WTC11 (cell line): Measurements from ENCODE around the gene GPD1L. TPM values are rescaled to one million over a fixed set of nuclear protein-coding genes. Genes with fewer than 3 reads are reported as not detected.

Experiments
- ATAC-seq: fragments of 200-7000 bp; cut with Tn5 transposase; 2 replicates; pipeline ENCODE4 v1.10.0; 2021; ENCODE audit warnings: mild to moderate bottlenecking, moderate library complexity
- CTCF ChIA-PET: fragments of 300-600 bp; sonication (Branson Sonifier 250); formaldehyde crosslinking; loops from one replicate; lab custom pipeline; 2021; ENCODE audit warnings: antibody characterized with exemption; lab: Charles Lee
- POLR2A ChIA-PET: fragments of 350-600 bp; sonication (Branson Sonifier 250); formaldehyde crosslinking; loops from one replicate; lab custom pipeline; 2021; ENCODE audit warnings: antibody characterized with exemption; lab: Charles Lee
- DNase-seq: peaks from one replicate; pipeline ENCODE4 v3.0.0; 2021; ENCODE audit warnings: low spot score
- H3K27ac Mint-ChIP-seq: 2 replicates; pipeline ENCODE4 v1.8.0; 2021; ENCODE audit warnings: mixed read lengths
- H3K27me3 Mint-ChIP-seq: 2 replicates; pipeline ENCODE4 v1.8.0; 2021; ENCODE audit warnings: low read depth, mild to moderate bottlenecking, moderate library complexity, mixed read lengths
- H3K36me3 Mint-ChIP-seq: 2 replicates; pipeline ENCODE4 v1.8.0; 2021; ENCODE audit warnings: mixed read lengths
- H3K4me1 Mint-ChIP-seq: 2 replicates; pipeline ENCODE4 v1.8.0; 2022; ENCODE audit warnings: mixed read lengths
- H3K4me3 Mint-ChIP-seq: 2 replicates; pipeline ENCODE4 v1.8.0; 2021; ENCODE audit warnings: mild to moderate bottlenecking, moderate library complexity, mixed read lengths
- H3K9me3 Mint-ChIP-seq: 2 replicates; pipeline ENCODE4 v1.8.0; 2021; ENCODE audit warnings: mixed read lengths
- ARID4B ChIP-seq: sonication (generic); formaldehyde crosslinking; IDR thresholded peaks from 2 replicates; pipeline ENCODE4 v1.8.0; 2023; ENCODE audit warnings: missing genetic modification reagents, mild to moderate bottlenecking, borderline replicate concordance
- CBFB ChIP-seq: sonication (generic); formaldehyde crosslinking; IDR thresholded peaks from 2 replicates; pipeline ENCODE4 v1.8.1; 2022; ENCODE audit warnings: mild to moderate bottlenecking, low read depth, missing genetic modification reagents
- FOXJ3 ChIP-seq: sonication (generic); formaldehyde crosslinking; IDR thresholded peaks from 2 replicates; pipeline ENCODE4 v1.9.0; 2021; ENCODE audit warnings: missing genetic modification reagents, mild to moderate bottlenecking, borderline replicate concordance
- GTF2I ChIP-seq: fragments of 250-450 bp; sonication (Bioruptor Pico); conservative IDR thresholded peaks from 2 replicates; pipeline ENCODE4 v1.4.0; 2021; ENCODE audit warnings: mild to moderate bottlenecking
- HMGA2 ChIP-seq: fragments of 250-450 bp; sonication (Bioruptor Pico); IDR thresholded peaks from 2 replicates; pipeline ENCODE4 v1.4.0; 2021; ENCODE audit warnings: mild to moderate bottlenecking, moderate library complexity
- IRF1 ChIP-seq: sonication (generic); formaldehyde crosslinking; IDR thresholded peaks from 2 replicates; pipeline ENCODE4 v1.8.0; 2023; ENCODE audit warnings: missing genetic modification reagents
- MYBL2 ChIP-seq: sonication (generic); formaldehyde crosslinking; IDR thresholded peaks from 2 replicates; pipeline ENCODE4 v1.8.1; 2023; ENCODE audit warnings: mild to moderate bottlenecking, moderate library complexity, missing genetic modification reagents
- NFATC4 ChIP-seq: fragments of 250-450 bp; sonication (Bioruptor Pico); IDR thresholded peaks from 2 replicates; pipeline ENCODE4 v1.9.0; 2021; ENCODE audit warnings: mild to moderate bottlenecking
- NR1H2 ChIP-seq: sonication (generic); formaldehyde crosslinking; IDR thresholded peaks from 2 replicates; pipeline ENCODE4 v1.9.0; 2021; ENCODE audit warnings: mild to moderate bottlenecking, moderate library complexity, missing genetic modification reagents
- SP1 ChIP-seq: sonication (generic); formaldehyde crosslinking; conservative IDR thresholded peaks from 2 replicates; pipeline ENCODE4 v1.8.1; 2022; ENCODE audit warnings: missing genetic modification reagents
- TEAD4 ChIP-seq: sonication (generic); formaldehyde crosslinking; IDR thresholded peaks from 2 replicates; pipeline ENCODE4 v1.8.0; 2022; ENCODE audit warnings: mild to moderate bottlenecking, missing genetic modification reagents
- USF1 ChIP-seq: sonication (generic); formaldehyde crosslinking; IDR thresholded peaks from 2 replicates; pipeline ENCODE4 v1.8.0; 2022; ENCODE audit warnings: mild to moderate bottlenecking, missing genetic modification reagents
- ZBTB43 ChIP-seq: sonication (generic); formaldehyde crosslinking; IDR thresholded peaks from 2 replicates; pipeline ENCODE4 v1.8.1; 2023; ENCODE audit warnings: mild to moderate bottlenecking, missing genetic modification reagents
- ZNF425 ChIP-seq: fragments of 250-450 bp; sonication (Bioruptor Pico); conservative IDR thresholded peaks from 2 replicates; pipeline ENCODE4 v1.9.0; 2021; ENCODE audit warnings: mild to moderate bottlenecking
- total RNA-seq: library from RNA; stranded (reverse); gene quantifications from 3 replicates; pipeline ENCODE4 v1.2.3, GENCODE V29; 2021
- TF ChIP-seq, protein P1 (sequence below): fragments of 250-450 bp; sonication (Bioruptor Pico); IDR thresholded peaks from 2 replicates; pipeline ENCODE4 v1.9.0; 2021; ENCODE audit warnings: mild to moderate bottlenecking, borderline replicate concordance
- TF ChIP-seq, protein P2 (sequence below): sonication (generic); formaldehyde crosslinking; IDR thresholded peaks from 2 replicates; pipeline ENCODE4 v1.8.1; 2023; ENCODE audit warnings: mild to moderate bottlenecking, missing genetic modification reagents, moderate library complexity

The GPD1L gene
- total RNA-seq, 1 experiment from 2014 or later = 5.8 TPM

DNA sequence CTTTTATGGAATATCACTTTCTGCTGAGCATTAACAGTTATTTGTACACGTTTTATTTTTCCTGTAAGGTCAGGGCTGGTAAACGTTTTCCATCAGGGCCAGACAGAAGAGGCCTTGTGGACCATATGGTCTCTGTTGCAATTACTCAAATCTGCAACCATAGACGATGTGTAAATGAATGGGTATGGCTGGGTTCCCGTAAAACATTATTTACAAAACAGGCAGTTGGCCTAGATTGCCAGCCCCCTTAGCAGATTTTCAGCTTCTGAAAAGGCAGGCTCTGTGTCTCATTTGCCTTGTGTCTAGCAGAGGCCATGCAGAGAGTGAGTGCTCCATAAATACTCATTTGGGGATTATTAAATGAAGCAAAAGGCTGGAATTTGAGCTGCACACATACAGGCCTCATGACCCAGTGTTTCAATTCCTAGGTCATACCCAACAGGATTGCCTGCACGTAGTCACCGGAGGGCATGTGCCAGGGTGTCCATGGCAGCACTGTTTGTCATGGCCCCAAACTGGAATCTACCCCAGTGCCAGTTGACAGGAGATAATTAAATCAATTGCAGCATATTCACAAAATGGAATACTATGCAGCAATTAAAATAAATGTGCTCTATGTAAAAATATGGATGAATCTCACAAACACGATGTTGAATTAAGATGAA is 51.3 kb downstream of the GPD1L start:
- Mint-ChIP-seq H3K36me3 (no peaks in the 10 kb centered on the region), H3K27me3 (no peaks in the 10 kb centered on the region), H3K4me1 (peaks cover 15% of the 10 kb centered on the region), H3K27ac (no peak overlapping the region; the same call in 1 of the 2 replicates), H3K4me3 (no peak overlapping the region), H3K9me3 (no peaks in the 10 kb centered on the region)
- DNase-seq (no peak), ATAC-seq (no peak)
- ChIA-PET POLR2A (no interaction called here), CTCF (interaction anchor here (1.2 to 1.6 kb wide), 2 partner anchors 14 to 20 kb away, joined by 3 read pairs; no protein-coding TSS in a partner anchor)
- no peak for TF ChIP-seq TEAD4 (CRISPR knock-in tag)
- no peak for TF ChIP-seq IRF1 (CRISPR knock-in tag)
- TF ChIP-seq FOXJ3 (CRISPR knock-in tag) = no peak
- TF ChIP-seq GTF2I (CRISPR knock-in tag) = no peak
- no peak for TF ChIP-seq ZBTB43 (CRISPR knock-in tag)
- no peak for TF ChIP-seq NFATC4 (CRISPR knock-in tag)
- no peak for TF ChIP-seq HMGA2 (CRISPR knock-in tag)
- no peak for TF ChIP-seq USF1 (CRISPR knock-in tag)
- TF ChIP-seq NR1H2 (CRISPR knock-in tag) = no peak
- TF ChIP-seq, protein P1, sequence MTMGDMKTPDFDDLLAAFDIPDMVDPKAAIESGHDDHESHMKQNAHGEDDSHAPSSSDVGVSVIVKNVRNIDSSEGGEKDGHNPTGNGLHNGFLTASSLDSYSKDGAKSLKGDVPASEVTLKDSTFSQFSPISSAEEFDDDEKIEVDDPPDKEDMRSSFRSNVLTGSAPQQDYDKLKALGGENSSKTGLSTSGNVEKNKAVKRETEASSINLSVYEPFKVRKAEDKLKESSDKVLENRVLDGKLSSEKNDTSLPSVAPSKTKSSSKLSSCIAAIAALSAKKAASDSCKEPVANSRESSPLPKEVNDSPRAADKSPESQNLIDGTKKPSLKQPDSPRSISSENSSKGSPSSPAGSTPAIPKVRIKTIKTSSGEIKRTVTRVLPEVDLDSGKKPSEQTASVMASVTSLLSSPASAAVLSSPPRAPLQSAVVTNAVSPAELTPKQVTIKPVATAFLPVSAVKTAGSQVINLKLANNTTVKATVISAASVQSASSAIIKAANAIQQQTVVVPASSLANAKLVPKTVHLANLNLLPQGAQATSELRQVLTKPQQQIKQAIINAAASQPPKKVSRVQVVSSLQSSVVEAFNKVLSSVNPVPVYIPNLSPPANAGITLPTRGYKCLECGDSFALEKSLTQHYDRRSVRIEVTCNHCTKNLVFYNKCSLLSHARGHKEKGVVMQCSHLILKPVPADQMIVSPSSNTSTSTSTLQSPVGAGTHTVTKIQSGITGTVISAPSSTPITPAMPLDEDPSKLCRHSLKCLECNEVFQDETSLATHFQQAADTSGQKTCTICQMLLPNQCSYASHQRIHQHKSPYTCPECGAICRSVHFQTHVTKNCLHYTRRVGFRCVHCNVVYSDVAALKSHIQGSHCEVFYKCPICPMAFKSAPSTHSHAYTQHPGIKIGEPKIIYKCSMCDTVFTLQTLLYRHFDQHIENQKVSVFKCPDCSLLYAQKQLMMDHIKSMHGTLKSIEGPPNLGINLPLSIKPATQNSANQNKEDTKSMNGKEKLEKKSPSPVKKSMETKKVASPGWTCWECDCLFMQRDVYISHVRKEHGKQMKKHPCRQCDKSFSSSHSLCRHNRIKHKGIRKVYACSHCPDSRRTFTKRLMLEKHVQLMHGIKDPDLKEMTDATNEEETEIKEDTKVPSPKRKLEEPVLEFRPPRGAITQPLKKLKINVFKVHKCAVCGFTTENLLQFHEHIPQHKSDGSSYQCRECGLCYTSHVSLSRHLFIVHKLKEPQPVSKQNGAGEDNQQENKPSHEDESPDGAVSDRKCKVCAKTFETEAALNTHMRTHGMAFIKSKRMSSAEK (CRISPR knock-in tag) = no peak
- TF ChIP-seq ZNF425 (CRISPR knock-in tag) = no peak
- TF ChIP-seq ARID4B (CRISPR knock-in tag) = no peak
- TF ChIP-seq, protein P2, sequence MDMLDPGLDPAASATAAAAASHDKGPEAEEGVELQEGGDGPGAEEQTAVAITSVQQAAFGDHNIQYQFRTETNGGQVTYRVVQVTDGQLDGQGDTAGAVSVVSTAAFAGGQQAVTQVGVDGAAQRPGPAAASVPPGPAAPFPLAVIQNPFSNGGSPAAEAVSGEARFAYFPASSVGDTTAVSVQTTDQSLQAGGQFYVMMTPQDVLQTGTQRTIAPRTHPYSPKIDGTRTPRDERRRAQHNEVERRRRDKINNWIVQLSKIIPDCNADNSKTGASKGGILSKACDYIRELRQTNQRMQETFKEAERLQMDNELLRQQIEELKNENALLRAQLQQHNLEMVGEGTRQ = no peak
- no peak for TF ChIP-seq CBFB
- no peak for TF ChIP-seq SP1 (CRISPR knock-in tag)
- no peak for TF ChIP-seq MYBL2 (CRISPR knock-in tag)
